Measurements from ENCODE around the gene B3GAT2. TPM values are rescaled to one million over a fixed set of nuclear protein-coding genes. Genes with fewer than 3 reads are reported as not detected.

Gene B3GAT2
- polyA plus RNA-seq, 1 donor (not counting 4 experiments of a cell fraction or from before 2014, with no cell fraction given) = 0.01 TPM

DNA sequence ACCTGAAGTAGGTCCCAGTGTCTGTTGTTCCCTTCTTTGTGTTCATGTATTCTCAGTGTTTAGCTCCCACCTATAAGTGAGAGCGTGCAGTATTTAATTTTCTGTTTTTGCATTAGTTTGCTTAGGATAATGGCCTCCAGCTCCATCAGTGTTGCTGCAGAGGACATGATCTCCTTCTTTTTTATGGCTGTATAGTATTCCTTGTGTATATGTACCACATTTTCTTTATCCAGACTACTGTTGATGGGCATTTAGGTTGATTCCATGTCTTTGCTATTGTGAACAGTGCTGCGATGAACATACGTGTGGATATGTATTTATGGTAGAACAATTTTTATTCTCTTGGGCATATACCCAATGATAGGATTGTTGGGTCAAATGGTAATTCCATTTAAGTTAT lies 125.4 kb downstream of the B3GAT2 start:
- no peak for FAIRE-seq

DNA sequence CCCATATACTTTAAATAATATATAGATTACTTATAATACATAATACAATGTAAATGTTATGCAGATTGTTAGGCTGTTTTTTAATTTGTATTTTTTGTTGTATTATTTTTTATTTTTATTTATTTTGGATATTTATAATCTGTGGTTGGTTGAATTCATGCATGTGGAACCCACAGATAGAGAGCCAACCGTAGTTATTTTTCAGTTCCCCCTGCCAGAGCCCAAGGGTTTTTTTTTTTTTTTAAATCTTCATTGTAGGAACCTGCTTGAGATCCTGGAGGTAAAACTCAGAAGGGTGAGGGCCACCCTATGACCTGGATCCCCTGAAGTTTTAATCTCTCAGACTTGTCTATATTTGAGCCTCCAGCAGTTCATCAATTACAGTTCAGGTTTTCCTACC lies 133.2 kb downstream of the B3GAT2 start:
- H3K4me3 ChIP-seq (ENCODE audit: control insufficient read depth in 2 of 3, extremely low read depth in 1 of 3, insufficient read depth in 2 of 3, low read depth in 1 of 3, low read length in 3 of 3) = no peak overlapping the region
- H3K9ac ChIP-seq (ENCODE audit: control insufficient read depth, extremely low read depth, insufficient read depth, low read length) = no peak overlapping the region
- no peaks in the 10 kb centered on the region for H3K27me3 ChIP-seq (ENCODE audit: control insufficient read depth, extremely low read depth, insufficient read depth, low read length)
- no peaks in the 10 kb centered on the region for H3K4me1 ChIP-seq (ENCODE audit: control insufficient read depth, extremely low read depth, insufficient read depth, low read length)
- no peaks in the 10 kb centered on the region for H3K9me1 ChIP-seq (ENCODE audit: control insufficient read depth, extremely low read depth, insufficient read depth, low read length)
- no peaks in the 10 kb centered on the region for H3K79me2 ChIP-seq (ENCODE audit: control insufficient read depth, insufficient read depth, low read length)
- FAIRE-seq (no peak), DNase-seq (ENCODE audit: low read depth, low spot score) (no peak)
- dilution Hi-C loops (cut with MboI; ENCODE audit: extremely low pct_ligation_motif_present, low sequenced_read_pairs) = no loop called here
- no peak overlapping the region for H3K4me2 ChIP-seq (ENCODE audit: control insufficient read depth, extremely low read depth, insufficient read depth, low read depth, low read length)
- H4K20me1 ChIP-seq (ENCODE audit: control insufficient read depth, extremely low read depth, insufficient read depth, low read length) = no peaks in the 10 kb centered on the region
- no peak overlapping the region for H3K27ac ChIP-seq (ENCODE audit: control insufficient read depth, insufficient read depth, low read length)
- no peaks in the 10 kb centered on the region for H3K9me3 ChIP-seq (ENCODE audit: control insufficient read depth, low read depth, low read length)
- no peaks in the 10 kb centered on the region for H3K36me3 ChIP-seq (ENCODE audit: control insufficient read depth in 2 of 2, extremely low read depth in 1 of 2, insufficient read depth in 2 of 2, low read length in 2 of 2)
- no peak overlapping the region for H2AFZ ChIP-seq (ENCODE audit: control insufficient read depth, low read length)
- TF ChIP-seq, protein P1, sequence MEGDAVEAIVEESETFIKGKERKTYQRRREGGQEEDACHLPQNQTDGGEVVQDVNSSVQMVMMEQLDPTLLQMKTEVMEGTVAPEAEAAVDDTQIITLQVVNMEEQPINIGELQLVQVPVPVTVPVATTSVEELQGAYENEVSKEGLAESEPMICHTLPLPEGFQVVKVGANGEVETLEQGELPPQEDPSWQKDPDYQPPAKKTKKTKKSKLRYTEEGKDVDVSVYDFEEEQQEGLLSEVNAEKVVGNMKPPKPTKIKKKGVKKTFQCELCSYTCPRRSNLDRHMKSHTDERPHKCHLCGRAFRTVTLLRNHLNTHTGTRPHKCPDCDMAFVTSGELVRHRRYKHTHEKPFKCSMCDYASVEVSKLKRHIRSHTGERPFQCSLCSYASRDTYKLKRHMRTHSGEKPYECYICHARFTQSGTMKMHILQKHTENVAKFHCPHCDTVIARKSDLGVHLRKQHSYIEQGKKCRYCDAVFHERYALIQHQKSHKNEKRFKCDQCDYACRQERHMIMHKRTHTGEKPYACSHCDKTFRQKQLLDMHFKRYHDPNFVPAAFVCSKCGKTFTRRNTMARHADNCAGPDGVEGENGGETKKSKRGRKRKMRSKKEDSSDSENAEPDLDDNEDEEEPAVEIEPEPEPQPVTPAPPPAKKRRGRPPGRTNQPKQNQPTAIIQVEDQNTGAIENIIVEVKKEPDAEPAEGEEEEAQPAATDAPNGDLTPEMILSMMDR (optimal IDR thresholded peaks at IDR 0.05 in 1 of 3, IDR thresholded peaks at IDR 0.05 in 1 of 3, conservative IDR thresholded peaks at IDR 0.05 in 1 of 3; ENCODE audit: extremely low read depth in 1 of 3, insufficient read depth in 2 of 3, low read length in 3 of 3) = no peak
- TF ChIP-seq EZH2 (IDR thresholded peaks at IDR 0.05; ENCODE audit: low read length) = no peak

More for the DNA sequence above, 125.4 kb downstream of the B3GAT2 start:
- H3K4me1 ChIP-seq (ENCODE audit: control insufficient read depth, extremely low read depth, insufficient read depth, low read length) = no peaks in the 10 kb centered on the region
- DNase-seq (ENCODE audit: low read depth, low spot score) = no peak
- no peak overlapping the region for H3K27ac ChIP-seq (ENCODE audit: control insufficient read depth, insufficient read depth, low read length)
- H3K36me3 ChIP-seq (ENCODE audit: control insufficient read depth in 2 of 2, extremely low read depth in 1 of 2, insufficient read depth in 2 of 2, low read length in 2 of 2) = no peaks in the 10 kb centered on the region
- no peaks in the 10 kb centered on the region for H3K27me3 ChIP-seq (ENCODE audit: control insufficient read depth, extremely low read depth, insufficient read depth, low read length)
- no peaks in the 10 kb centered on the region for H4K20me1 ChIP-seq (ENCODE audit: control insufficient read depth, extremely low read depth, insufficient read depth, low read length)
- H3K79me2 ChIP-seq (ENCODE audit: control insufficient read depth, insufficient read depth, low read length) = no peaks in the 10 kb centered on the region
- no peak overlapping the region for H3K4me3 ChIP-seq (ENCODE audit: control insufficient read depth in 2 of 3, extremely low read depth in 1 of 3, insufficient read depth in 2 of 3, low read depth in 1 of 3, low read length in 3 of 3)
- dilution Hi-C loops (cut with MboI; ENCODE audit: extremely low pct_ligation_motif_present, low sequenced_read_pairs) = no loop called here
- H2AFZ ChIP-seq (ENCODE audit: control insufficient read depth, low read length) = no peak overlapping the region
- H3K9ac ChIP-seq (ENCODE audit: control insufficient read depth, extremely low read depth, insufficient read depth, low read length) = no peak overlapping the region
- H3K4me2 ChIP-seq (ENCODE audit: control insufficient read depth, extremely low read depth, insufficient read depth, low read depth, low read length) = no peak overlapping the region
- TF ChIP-seq EZH2 (IDR thresholded peaks at IDR 0.05; ENCODE audit: low read length) = no peak
- TF ChIP-seq, protein P1 (optimal IDR thresholded peaks at IDR 0.05 in 1 of 3, IDR thresholded peaks at IDR 0.05 in 1 of 3, conservative IDR thresholded peaks at IDR 0.05 in 1 of 3; ENCODE audit: extremely low read depth in 1 of 3, insufficient read depth in 2 of 3, low read length in 3 of 3) = no peak
- H3K9me1 ChIP-seq (ENCODE audit: control insufficient read depth, extremely low read depth, insufficient read depth, low read length) = no peaks in the 10 kb centered on the region
- H3K9me3 ChIP-seq (ENCODE audit: control insufficient read depth, low read depth, low read length) = no peaks in the 10 kb centered on the region
